HEK293 (cell line): ENCODE measurements around the gene PLAAT5.

ENCODE experiments used
- TCF7L2 ChIP-seq: IDR thresholded peaks from 2 replicates; pipeline ENCODE4 v1.6.1; 2011; ENCODE audit warnings: low read depth, mild to moderate bottlenecking, inconsistent platforms, low read length, moderate library complexity, borderline replicate concordance
- ZBTB7A ChIP-seq: fragments of 450-650 bp; formaldehyde crosslinking; IDR thresholded peaks from 2 replicates; pipeline ENCODE4 v1.5.1; 2016; ENCODE audit warnings: low read depth, missing biosample characterization, missing genetic modification characterization
- ZNF140 ChIP-seq: fragments of 450-650 bp; formaldehyde crosslinking; IDR thresholded peaks from 2 replicates; pipeline ENCODE4 v1.5.1; 2016; ENCODE audit warnings: missing biosample characterization, missing genetic modification characterization
- TF ChIP-seq, protein P1 (sequence below): fragments of 450-650 bp; formaldehyde crosslinking; IDR thresholded peaks from 2 replicates; pipeline ENCODE4 v1.5.1; 2016; ENCODE audit warnings: missing biosample characterization, missing genetic modification characterization

DNA sequence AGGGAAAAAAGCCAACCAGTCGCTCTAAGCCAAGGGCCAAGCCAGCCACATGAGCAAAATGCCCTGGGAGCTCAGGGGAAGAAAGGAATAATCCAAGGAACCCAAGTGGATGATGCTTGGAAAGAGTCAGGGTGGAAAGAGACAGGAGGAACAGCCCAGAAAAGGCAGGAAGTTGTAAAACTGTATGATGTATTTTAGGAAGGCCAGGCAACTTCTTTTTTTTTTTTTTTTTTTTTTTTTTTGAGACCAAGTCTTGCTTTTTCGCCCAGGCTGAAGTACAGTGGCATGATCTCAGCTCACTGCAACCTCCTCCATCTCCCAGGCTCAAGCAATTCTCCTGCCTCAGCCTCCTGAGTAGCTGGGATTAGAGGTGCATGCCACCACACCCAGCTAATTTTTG lies 16.5 kb upstream of the PLAAT5 start:
- TF ChIP-seq, protein P1, sequence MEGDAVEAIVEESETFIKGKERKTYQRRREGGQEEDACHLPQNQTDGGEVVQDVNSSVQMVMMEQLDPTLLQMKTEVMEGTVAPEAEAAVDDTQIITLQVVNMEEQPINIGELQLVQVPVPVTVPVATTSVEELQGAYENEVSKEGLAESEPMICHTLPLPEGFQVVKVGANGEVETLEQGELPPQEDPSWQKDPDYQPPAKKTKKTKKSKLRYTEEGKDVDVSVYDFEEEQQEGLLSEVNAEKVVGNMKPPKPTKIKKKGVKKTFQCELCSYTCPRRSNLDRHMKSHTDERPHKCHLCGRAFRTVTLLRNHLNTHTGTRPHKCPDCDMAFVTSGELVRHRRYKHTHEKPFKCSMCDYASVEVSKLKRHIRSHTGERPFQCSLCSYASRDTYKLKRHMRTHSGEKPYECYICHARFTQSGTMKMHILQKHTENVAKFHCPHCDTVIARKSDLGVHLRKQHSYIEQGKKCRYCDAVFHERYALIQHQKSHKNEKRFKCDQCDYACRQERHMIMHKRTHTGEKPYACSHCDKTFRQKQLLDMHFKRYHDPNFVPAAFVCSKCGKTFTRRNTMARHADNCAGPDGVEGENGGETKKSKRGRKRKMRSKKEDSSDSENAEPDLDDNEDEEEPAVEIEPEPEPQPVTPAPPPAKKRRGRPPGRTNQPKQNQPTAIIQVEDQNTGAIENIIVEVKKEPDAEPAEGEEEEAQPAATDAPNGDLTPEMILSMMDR (tag by site-specific recombination) = no peak
- TF ChIP-seq ZBTB7A (tag by site-specific recombination) (no peak), TCF7L2 (no peak), ZNF140 (tag by site-specific recombination) (no peak)
